ENCODE results near the gene ITPR1. TPM values are rescaled to one million over a fixed set of nuclear protein-coding genes. Genes with fewer than 3 reads are reported as not detected.

Gene ITPR1
- total and polyA plus RNA-seq, 4 donors, result 9.3 to 43.7 (median 20.9) TPM

GRCh38 chr3:4823986-4824925, 331.1 kb downstream of the ITPR1 start:
- Histone ChIP-seq H3K9me3 (ENCODE audit: control insufficient read depth, insufficient read depth, low read length) (no peaks in the 10 kb centered on the region), H3K36me3 (ENCODE audit: control insufficient read depth, insufficient read depth, low read length) (no peaks in the 10 kb centered on the region), H3K4me1 (ENCODE audit: control insufficient read depth, insufficient read depth, low read length) (peaks cover 33% of the 10 kb centered on the region), H3K27me3 (ENCODE audit: control insufficient read depth, insufficient read depth, low read length) (no peaks in the 10 kb centered on the region), H3K27ac (ENCODE audit: low read depth, low read length) (no peak overlapping the region), H3K4me3 (ENCODE audit: low read depth, low read length) (no peak overlapping the region)
- DNase-seq (ENCODE audit: low read depth in 4 of 6, low spot score in 6 of 6), result no peak
- WGBS (ENCODE audit: insufficient coverage), result 87% methylated on average over 15 of the region's 26 CpGs

GRCh38 chr3:4824926-4825325, 331.8 kb downstream of the ITPR1 start:
- no peak overlapping the region for H3K27ac ChIP-seq (ENCODE audit: low read depth, low read length)
- H3K27me3 ChIP-seq (ENCODE audit: control insufficient read depth, insufficient read depth, low read length), result no peaks in the 10 kb centered on the region
- H3K9me3 ChIP-seq (ENCODE audit: control insufficient read depth, insufficient read depth, low read length), result no peaks in the 10 kb centered on the region
- no peak for DNase-seq (ENCODE audit: low read depth in 4 of 6, low spot score in 6 of 6)
- peaks cover 33% of the 10 kb centered on the region for H3K4me1 ChIP-seq (ENCODE audit: control insufficient read depth, insufficient read depth, low read length)
- H3K36me3 ChIP-seq (ENCODE audit: control insufficient read depth, insufficient read depth, low read length), result no peaks in the 10 kb centered on the region
- WGBS (ENCODE audit: insufficient coverage), result 17% methylated on average over 1 of the region's 3 CpGs
- no peak overlapping the region for H3K4me3 ChIP-seq (ENCODE audit: low read depth, low read length)

- Histone ChIP-seq H3K9me3 (ENCODE audit: control insufficient read depth, insufficient read depth, low read length) (no peaks in the 10 kb centered on the region), H3K4me1 (ENCODE audit: control insufficient read depth, insufficient read depth, low read length) (peaks cover 32% of the 10 kb centered on the region), H3K4me3 (ENCODE audit: low read depth, low read length) (no peak overlapping the region), H3K36me3 (ENCODE audit: control insufficient read depth, insufficient read depth, low read length) (no peaks in the 10 kb centered on the region), H3K27me3 (ENCODE audit: control insufficient read depth, insufficient read depth, low read length) (no peaks in the 10 kb centered on the region), H3K27ac (ENCODE audit: low read depth, low read length) (peak overlapping the region; percentile 72)
- DNase-seq (ENCODE audit: low read depth in 4 of 6, low spot score in 6 of 6), result peak in 1 of 6 donors; percentile 77
- 69% methylated on average over 12 of the region's 12 CpGs for WGBS (ENCODE audit: insufficient coverage)
These were observed 332.5 kb downstream of the ITPR1 start for GRCh38 chr3:4825436-4826236.

- peak overlapping the region; percentile 72 for H3K27ac ChIP-seq (ENCODE audit: low read depth, low read length)
- H3K36me3 ChIP-seq (ENCODE audit: control insufficient read depth, insufficient read depth, low read length), result no peaks in the 10 kb centered on the region
- WGBS (ENCODE audit: insufficient coverage), result 60% methylated on average over 16 of the region's 20 CpGs
- DNase-seq (ENCODE audit: low read depth in 4 of 6, low spot score in 6 of 6), result peak in 5 of 6 donors; percentile 32 to 80 (median 48)
- H3K4me1 ChIP-seq (ENCODE audit: control insufficient read depth, insufficient read depth, low read length), result peaks cover 24% of the 10 kb centered on the region
- no peaks in the 10 kb centered on the region for H3K27me3 ChIP-seq (ENCODE audit: control insufficient read depth, insufficient read depth, low read length)
- no peak overlapping the region for H3K4me3 ChIP-seq (ENCODE audit: low read depth, low read length)
- H3K9me3 ChIP-seq (ENCODE audit: control insufficient read depth, insufficient read depth, low read length), result no peaks in the 10 kb centered on the region
These were observed 333.3 kb downstream of the ITPR1 start for GRCh38 chr3:4826237-4827100.

- peaks cover 23% of the 10 kb centered on the region for H3K4me1 ChIP-seq (ENCODE audit: control insufficient read depth, insufficient read depth, low read length)
- no CpG with 5 or more reads among the region's 8 CpGs for WGBS (ENCODE audit: insufficient coverage)
- no peak overlapping the region for H3K27ac ChIP-seq (ENCODE audit: low read depth, low read length)
- H3K4me3 ChIP-seq (ENCODE audit: low read depth, low read length), result no peak overlapping the region
- no peaks in the 10 kb centered on the region for H3K27me3 ChIP-seq (ENCODE audit: control insufficient read depth, insufficient read depth, low read length)
- no peak for DNase-seq (ENCODE audit: low read depth in 4 of 6, low spot score in 6 of 6)
- no peaks in the 10 kb centered on the region for H3K36me3 ChIP-seq (ENCODE audit: control insufficient read depth, insufficient read depth, low read length)
- H3K9me3 ChIP-seq (ENCODE audit: control insufficient read depth, insufficient read depth, low read length), result no peaks in the 10 kb centered on the region
These were observed 334.6 kb downstream of the ITPR1 start for GRCh38 chr3:4827767-4828166.

- Histone ChIP-seq H3K4me3 (ENCODE audit: low read depth, low read length) (no peak overlapping the region), H3K27ac (ENCODE audit: low read depth, low read length) (no peak overlapping the region), H3K36me3 (ENCODE audit: control insufficient read depth, insufficient read depth, low read length) (no peaks in the 10 kb centered on the region), H3K27me3 (ENCODE audit: control insufficient read depth, insufficient read depth, low read length) (no peaks in the 10 kb centered on the region), H3K9me3 (ENCODE audit: control insufficient read depth, insufficient read depth, low read length) (no peaks in the 10 kb centered on the region), H3K4me1 (ENCODE audit: control insufficient read depth, insufficient read depth, low read length) (peaks cover 23% of the 10 kb centered on the region)
- 89% methylated on average over 7 of the region's 10 CpGs for whole genome bisulfite sequencing (ENCODE audit: insufficient coverage)
- no peak for DNase-seq (ENCODE audit: low read depth in 4 of 6, low spot score in 6 of 6)
These were observed 335.3 kb downstream of the ITPR1 start for GRCh38 chr3:4828279-4829030.

GRCh38 chr3:4829031-4829394, 335.9 kb downstream of the ITPR1 start:
- no CpG with 5 or more reads among the region's 1 CpG for WGBS (ENCODE audit: insufficient coverage)
- Histone ChIP-seq H3K4me1 (ENCODE audit: control insufficient read depth, insufficient read depth, low read length) (peaks cover 23% of the 10 kb centered on the region), H3K27me3 (ENCODE audit: control insufficient read depth, insufficient read depth, low read length) (no peaks in the 10 kb centered on the region), H3K36me3 (ENCODE audit: control insufficient read depth, insufficient read depth, low read length) (no peaks in the 10 kb centered on the region), H3K4me3 (ENCODE audit: low read depth, low read length) (no peak overlapping the region), H3K9me3 (ENCODE audit: control insufficient read depth, insufficient read depth, low read length) (no peaks in the 10 kb centered on the region), H3K27ac (ENCODE audit: low read depth, low read length) (no peak overlapping the region)
- DNase-seq (ENCODE audit: low read depth in 4 of 6, low spot score in 6 of 6), result no peak

GRCh38 chr3:4830586-4830914, 337.4 kb downstream of the ITPR1 start:
- H3K27ac ChIP-seq (ENCODE audit: low read depth, low read length), result no peak overlapping the region
- H3K9me3 ChIP-seq (ENCODE audit: control insufficient read depth, insufficient read depth, low read length), result no peaks in the 10 kb centered on the region
- no peaks in the 10 kb centered on the region for H3K36me3 ChIP-seq (ENCODE audit: control insufficient read depth, insufficient read depth, low read length)
- H3K4me3 ChIP-seq (ENCODE audit: low read depth, low read length), result no peak overlapping the region
- no peak for DNase-seq (ENCODE audit: low read depth in 4 of 6, low spot score in 6 of 6)
- H3K4me1 ChIP-seq (ENCODE audit: control insufficient read depth, insufficient read depth, low read length), result peaks cover 19% of the 10 kb centered on the region
- WGBS (ENCODE audit: insufficient coverage), result 89% methylated on average over 3 of the region's 5 CpGs
- no peaks in the 10 kb centered on the region for H3K27me3 ChIP-seq (ENCODE audit: control insufficient read depth, insufficient read depth, low read length)

- peak in 1 of 6 donors; percentile 42 for DNase-seq (ENCODE audit: low read depth in 4 of 6, low spot score in 6 of 6)
- Histone ChIP-seq H3K36me3 (ENCODE audit: control insufficient read depth, insufficient read depth, low read length) (no peaks in the 10 kb centered on the region), H3K27ac (ENCODE audit: low read depth, low read length) (peak overlapping the region; percentile 1), H3K4me3 (ENCODE audit: low read depth, low read length) (no peak overlapping the region), H3K9me3 (ENCODE audit: control insufficient read depth, insufficient read depth, low read length) (no peaks in the 10 kb centered on the region), H3K4me1 (ENCODE audit: control insufficient read depth, insufficient read depth, low read length) (peaks cover 8% of the 10 kb centered on the region), H3K27me3 (ENCODE audit: control insufficient read depth, insufficient read depth, low read length) (no peaks in the 10 kb centered on the region)
- 32% methylated on average over 4 of the region's 4 CpGs for WGBS (ENCODE audit: insufficient coverage)
These were observed 338.4 kb downstream of the ITPR1 start for GRCh38 chr3:4831580-4831950.
